Measurements from ENCODE around the gene TBC1D5. TPM values are rescaled to one million over a fixed set of nuclear protein-coding genes. Genes with fewer than 3 reads are reported as not detected.

TBC1D5 gene
- total RNA-seq, 1 donor from 2014 or later: 48.1 TPM

DNA sequence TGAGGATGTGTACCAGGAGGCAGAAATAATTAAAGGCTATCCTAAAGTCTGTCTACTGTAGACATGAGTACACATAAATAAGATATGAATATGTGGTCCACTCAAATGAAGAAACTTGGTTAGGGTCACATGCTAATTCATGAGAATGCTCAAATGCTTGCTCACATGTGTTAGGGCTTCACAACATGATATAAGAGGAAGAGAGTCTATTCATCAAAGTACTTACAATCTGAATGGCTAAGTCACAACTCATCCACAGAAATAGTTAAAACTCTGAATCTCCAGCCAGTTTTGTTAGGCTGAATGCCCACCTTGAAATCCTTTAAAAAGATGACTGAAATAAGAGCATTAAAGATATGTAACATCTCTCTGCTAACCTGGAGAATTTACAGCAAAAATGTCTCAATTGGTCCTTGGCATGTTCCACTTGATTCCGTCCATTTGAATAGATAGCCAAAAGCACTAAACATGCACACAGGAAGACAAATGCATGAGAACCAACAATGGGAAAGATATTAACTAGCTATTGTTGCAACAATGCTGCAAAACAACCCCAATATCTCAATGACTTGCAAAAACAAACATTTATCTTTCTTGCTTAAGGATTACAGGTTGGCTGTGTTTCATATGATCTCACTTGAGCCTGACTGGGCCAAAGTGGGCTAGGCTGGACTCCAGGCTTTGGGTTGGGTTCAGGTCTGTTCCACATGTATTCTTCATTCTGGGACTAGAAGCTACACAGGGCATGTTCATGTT lies 10.6 kb upstream of the TBC1D5 start:
- Histone ChIP-seq H3K27ac (no peak overlapping the region), H3K9me3 (no peaks in the 10 kb centered on the region), H3K36me3 (no peaks in the 10 kb centered on the region), H3K4me3 (no peak overlapping the region), H3K4me1 (peaks cover 14% of the 10 kb centered on the region), H3K27me3 (no peaks in the 10 kb centered on the region)
- intact Hi-C loops (cut with DNase I): no loop called here
- DNase-seq (ENCODE audit: extremely low spot score in 2 of 2): no peak
- TF ChIP-seq, protein P1, sequence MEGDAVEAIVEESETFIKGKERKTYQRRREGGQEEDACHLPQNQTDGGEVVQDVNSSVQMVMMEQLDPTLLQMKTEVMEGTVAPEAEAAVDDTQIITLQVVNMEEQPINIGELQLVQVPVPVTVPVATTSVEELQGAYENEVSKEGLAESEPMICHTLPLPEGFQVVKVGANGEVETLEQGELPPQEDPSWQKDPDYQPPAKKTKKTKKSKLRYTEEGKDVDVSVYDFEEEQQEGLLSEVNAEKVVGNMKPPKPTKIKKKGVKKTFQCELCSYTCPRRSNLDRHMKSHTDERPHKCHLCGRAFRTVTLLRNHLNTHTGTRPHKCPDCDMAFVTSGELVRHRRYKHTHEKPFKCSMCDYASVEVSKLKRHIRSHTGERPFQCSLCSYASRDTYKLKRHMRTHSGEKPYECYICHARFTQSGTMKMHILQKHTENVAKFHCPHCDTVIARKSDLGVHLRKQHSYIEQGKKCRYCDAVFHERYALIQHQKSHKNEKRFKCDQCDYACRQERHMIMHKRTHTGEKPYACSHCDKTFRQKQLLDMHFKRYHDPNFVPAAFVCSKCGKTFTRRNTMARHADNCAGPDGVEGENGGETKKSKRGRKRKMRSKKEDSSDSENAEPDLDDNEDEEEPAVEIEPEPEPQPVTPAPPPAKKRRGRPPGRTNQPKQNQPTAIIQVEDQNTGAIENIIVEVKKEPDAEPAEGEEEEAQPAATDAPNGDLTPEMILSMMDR (IDR thresholded peaks at IDR 0.05): no peak
- TF ChIP-seq POLR2A (IDR thresholded peaks at IDR 0.05) (no peak), POLR2AphosphoS5 (IDR thresholded peaks at IDR 0.05; ENCODE audit: insufficient read depth in 1 of 2, low read depth in 1 of 2) (no peak)

DNA sequence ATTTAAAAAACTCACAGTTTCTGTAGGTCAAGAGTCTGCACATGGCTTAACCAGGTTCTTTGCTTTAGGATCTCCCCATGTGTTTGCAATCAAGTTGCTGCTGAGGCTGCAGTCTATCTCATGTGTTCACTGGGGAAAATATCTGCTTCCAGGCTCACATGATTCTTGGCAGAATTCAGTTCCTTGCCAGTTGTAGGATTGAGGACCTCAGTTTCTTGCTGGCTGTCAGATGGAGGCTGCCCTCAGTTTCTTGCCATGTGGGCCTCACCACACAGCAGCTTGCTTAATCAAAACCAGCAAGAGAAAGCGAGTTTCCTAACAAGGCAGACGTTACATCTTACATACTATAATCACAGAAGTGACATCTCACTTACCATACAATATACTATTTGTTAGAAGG lies 10.0 kb upstream of the TBC1D5 start:
- H3K9me3 ChIP-seq: no peaks in the 10 kb centered on the region
- H3K36me3 ChIP-seq: no peaks in the 10 kb centered on the region
- no peaks in the 10 kb centered on the region for H3K27me3 ChIP-seq
- H3K27ac ChIP-seq: no peak overlapping the region
- no peak for DNase-seq (ENCODE audit: extremely low spot score in 2 of 2)
- peaks cover 14% of the 10 kb centered on the region for H3K4me1 ChIP-seq
- intact Hi-C loops (cut with DNase I): no loop called here
- no peak overlapping the region for H3K4me3 ChIP-seq
- TF ChIP-seq, protein P1 (IDR thresholded peaks at IDR 0.05): no peak
- no peak for TF ChIP-seq POLR2AphosphoS5 (IDR thresholded peaks at IDR 0.05; ENCODE audit: insufficient read depth in 1 of 2, low read depth in 1 of 2)
- TF ChIP-seq POLR2A (IDR thresholded peaks at IDR 0.05): no peak

DNA sequence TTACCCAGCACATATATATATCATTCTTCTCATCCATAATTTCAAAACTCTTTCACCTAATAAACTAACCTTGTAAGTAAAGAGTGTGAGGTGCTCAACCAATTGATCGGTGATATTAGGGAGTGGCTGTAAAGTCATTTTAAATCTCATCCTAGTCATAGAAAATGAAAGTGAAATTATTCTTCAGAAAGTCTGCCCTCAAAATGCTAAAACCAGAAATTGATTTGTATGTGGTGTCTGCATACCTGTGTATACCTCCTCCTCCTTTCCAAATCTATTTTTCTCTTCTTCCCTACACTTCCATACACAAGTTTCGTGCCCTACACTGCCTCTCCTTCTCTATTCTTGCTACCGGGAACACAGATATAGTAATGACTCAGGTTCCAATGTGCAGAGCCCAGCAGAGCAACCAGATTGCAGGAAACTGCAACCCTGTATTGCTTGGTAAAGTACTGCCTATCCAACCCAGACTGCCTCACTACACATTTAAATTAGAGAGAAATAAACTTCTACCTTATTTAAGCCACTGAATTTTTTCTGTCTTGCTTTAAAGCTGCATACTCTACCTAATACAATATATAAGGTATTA lies 7.4 kb upstream of the TBC1D5 start:
- intact Hi-C loops (cut with DNase I): no loop called here
- no peak for DNase-seq (ENCODE audit: extremely low spot score in 2 of 2)
- TF ChIP-seq, protein P1 (IDR thresholded peaks at IDR 0.05): no peak
- TF ChIP-seq POLR2AphosphoS5 (IDR thresholded peaks at IDR 0.05; ENCODE audit: insufficient read depth in 1 of 2, low read depth in 1 of 2) (no peak), POLR2A (IDR thresholded peaks at IDR 0.05) (no peak)
- Histone ChIP-seq H3K4me1 (peaks cover 14% of the 10 kb centered on the region), H3K4me3 (no peak overlapping the region), H3K36me3 (no peaks in the 10 kb centered on the region), H3K27ac (no peak overlapping the region), H3K27me3 (no peaks in the 10 kb centered on the region), H3K9me3 (no peaks in the 10 kb centered on the region)

DNA sequence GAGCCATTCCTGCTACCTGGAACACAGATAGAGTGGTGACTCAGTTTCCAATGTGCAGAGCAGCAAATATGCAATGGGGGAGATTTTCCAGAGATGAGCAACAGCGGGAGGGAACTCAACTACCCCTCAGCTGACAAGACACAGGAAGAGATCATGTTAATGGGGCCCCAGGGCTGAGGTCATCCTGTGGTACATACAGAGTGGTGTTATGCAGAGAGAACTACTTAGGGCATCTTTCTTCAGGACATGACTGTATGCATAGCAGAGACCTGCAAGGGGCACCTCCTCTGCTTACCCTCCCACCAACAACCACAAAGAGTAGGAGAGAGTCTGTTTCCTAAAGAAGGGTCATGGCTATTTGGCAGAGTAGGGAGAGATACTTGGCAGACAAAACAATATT lies 6.8 kb upstream of the TBC1D5 start:
- Histone ChIP-seq H3K27ac (no peak overlapping the region), H3K36me3 (no peaks in the 10 kb centered on the region), H3K4me1 (peaks cover 14% of the 10 kb centered on the region), H3K4me3 (no peak overlapping the region), H3K9me3 (no peaks in the 10 kb centered on the region), H3K27me3 (no peaks in the 10 kb centered on the region)
- TF ChIP-seq, protein P1 (IDR thresholded peaks at IDR 0.05): no peak
- TF ChIP-seq POLR2A (IDR thresholded peaks at IDR 0.05) (no peak), POLR2AphosphoS5 (IDR thresholded peaks at IDR 0.05; ENCODE audit: insufficient read depth in 1 of 2, low read depth in 1 of 2) (no peak)
- intact Hi-C loops (cut with DNase I): no loop called here
- DNase-seq (ENCODE audit: extremely low spot score in 2 of 2): no peak

DNA sequence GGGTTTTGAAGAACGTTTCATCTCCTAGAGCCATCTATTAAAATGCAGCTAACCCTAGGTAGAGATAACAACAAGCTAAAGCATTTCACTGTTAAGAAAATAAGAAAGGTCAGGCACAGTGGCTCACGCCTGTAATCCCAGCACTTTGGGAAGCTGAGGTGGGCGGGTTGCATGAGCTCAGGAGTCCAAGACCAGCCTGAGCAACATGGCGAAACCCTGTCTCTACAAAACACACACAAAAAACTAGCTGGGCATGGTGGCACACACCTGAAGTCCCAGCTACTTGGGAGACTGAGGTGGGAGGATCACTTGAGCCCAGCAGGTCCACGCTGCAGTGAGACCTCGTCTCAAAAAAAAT lies 5.4 kb upstream of the TBC1D5 start:
- no peaks in the 10 kb centered on the region for H3K36me3 ChIP-seq
- H3K27me3 ChIP-seq: no peaks in the 10 kb centered on the region
- H3K4me3 ChIP-seq: no peak overlapping the region
- peaks cover 6% of the 10 kb centered on the region for H3K4me1 ChIP-seq
- DNase-seq (ENCODE audit: extremely low spot score in 2 of 2): no peak
- TF ChIP-seq, protein P1 (IDR thresholded peaks at IDR 0.05): no peak
- TF ChIP-seq POLR2AphosphoS5 (IDR thresholded peaks at IDR 0.05; ENCODE audit: insufficient read depth in 1 of 2, low read depth in 1 of 2) (no peak), POLR2A (IDR thresholded peaks at IDR 0.05) (no peak)
- intact Hi-C loops (cut with DNase I): no loop called here
- H3K9me3 ChIP-seq: no peaks in the 10 kb centered on the region
- no peak overlapping the region for H3K27ac ChIP-seq

Data from vagina (tissue), 2 donors.